ENCODE results near the gene PDPR. TPM values are rescaled to one million over a fixed set of nuclear protein-coding genes. Genes with fewer than 3 reads are reported as not detected.
"Not testable (repeated sequence)": the region's sequence is repeated elsewhere in the genome, so short reads cannot be mapped to it uniquely, and the experiment has no call there.

The PDPR gene
- total RNA-seq, 4 donors from 2014 or later = 22.6 to 41.9 (median 29.7) TPM

DNA sequence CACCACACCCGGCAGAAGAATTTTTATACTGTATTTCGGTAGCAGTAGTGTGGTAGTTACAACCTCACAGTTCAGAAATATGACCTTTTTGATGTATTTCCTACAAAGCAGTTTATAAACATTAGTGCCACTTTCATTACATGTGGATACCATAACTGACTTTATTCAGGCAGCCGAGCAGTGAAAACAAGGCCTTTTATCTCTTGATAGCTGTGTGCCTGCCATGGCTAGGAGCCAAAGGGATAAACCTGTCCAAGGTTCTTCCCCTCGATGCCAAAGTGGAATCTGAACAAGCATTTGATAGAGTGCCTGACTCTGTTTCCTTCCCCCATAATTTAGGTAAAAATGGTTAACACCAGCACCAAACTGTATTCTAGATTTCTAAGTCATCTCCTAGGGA lies 23.0 kb upstream of the PDPR start:
- DNase-seq = peak in 1 of 2 donors; percentile 5
- H3K27ac ChIP-seq; intact Hi-C loops (cut with DNase I); H3K36me3 ChIP-seq; H3K27me3 ChIP-seq; H3K9me3 ChIP-seq; H3K4me3 ChIP-seq (replicated peaks in 1 of 3); H3K4me1 ChIP-seq: not testable (repeated sequence)
- WGBS, 2 donors = 77 to 84% methylated on average over 3 of the region's 4 CpGs

GRCh38 chr16:70094096-70094495 lies 20.0 kb upstream of the PDPR start:
- 70 to 95% methylated on average over 1 of the region's 1 CpG for WGBS, 2 donors
- H3K36me3 ChIP-seq; H3K9me3 ChIP-seq; H3K4me1 ChIP-seq; H3K4me3 ChIP-seq (replicated peaks in 1 of 3); intact Hi-C loops (cut with DNase I); H3K27me3 ChIP-seq; H3K27ac ChIP-seq; DNase-seq: not testable (repeated sequence)

- DNase-seq; H3K4me3 ChIP-seq (replicated peaks in 1 of 3); H3K27me3 ChIP-seq; H3K27ac ChIP-seq; H3K4me1 ChIP-seq; H3K9me3 ChIP-seq; H3K36me3 ChIP-seq; intact Hi-C loops (cut with DNase I): not testable (repeated sequence)
- WGBS, 2 donors = 85 to 88% methylated on average over 14 to 15 of the region's 15 CpGs
Measured at GRCh38 chr16:70109583-70110279, 4.4 kb upstream of the PDPR start.

DNA sequence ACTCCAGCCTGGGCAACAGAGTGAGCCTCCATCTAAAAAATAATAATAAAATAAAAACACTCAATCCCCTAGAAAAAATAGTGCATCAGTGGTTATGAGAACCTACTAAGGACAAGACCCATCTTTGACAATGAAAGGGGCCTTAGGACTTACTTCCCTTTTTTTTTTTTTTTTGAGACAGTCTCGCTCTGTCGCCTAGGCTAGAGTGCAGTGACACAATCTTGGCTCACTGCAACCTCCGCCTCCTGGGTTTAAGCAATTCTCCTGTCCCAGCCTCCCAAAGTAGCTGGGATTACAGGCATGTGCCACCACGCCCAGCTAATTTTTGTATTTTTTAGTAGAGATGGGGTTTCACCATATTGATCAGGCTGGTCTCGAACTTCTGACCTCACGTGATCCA lies 2.0 kb upstream of the PDPR start:
- H3K4me1 ChIP-seq; H3K27me3 ChIP-seq; H3K36me3 ChIP-seq; DNase-seq; H3K27ac ChIP-seq; H3K4me3 ChIP-seq (replicated peaks in 1 of 3); H3K9me3 ChIP-seq; intact Hi-C loops (cut with DNase I): not testable (repeated sequence)
- 90 to 94% methylated on average over 6 of the region's 6 CpGs for WGBS, 2 donors

GRCh38 chr16:70113599-70113981 lies 542 bp upstream of the PDPR start:
- H3K9me3 ChIP-seq; H3K27me3 ChIP-seq; H3K36me3 ChIP-seq; intact Hi-C loops (cut with DNase I); DNase-seq: not testable (repeated sequence)
- peak overlapping the region in 1 of 3 donors; percentile 59 for H3K4me3 ChIP-seq (replicated peaks in 1 of 3)
- peaks cover 16 to 17% of the 10 kb centered on the region in 2 donors for H3K4me1 ChIP-seq
- H3K27ac ChIP-seq = peak overlapping the region; percentile 53 to 76 (median 68)
- 0% methylated on average over 1 of the region's 15 CpGs; no CpG with 5 or more reads in 1 of the 2 donors for WGBS, 2 donors

- H3K9me3 ChIP-seq; intact Hi-C loops (cut with DNase I); H3K4me3 ChIP-seq (replicated peaks in 1 of 3); H3K27me3 ChIP-seq: not testable (repeated sequence)
- H3K4me1 ChIP-seq = peaks cover 19 to 20% of the 10 kb centered on the region in 2 donors
- peak; percentile 57 to 60 for DNase-seq
- peaks cover 10 to 12% of the 10 kb centered on the region in 2 donors for H3K36me3 ChIP-seq
- H3K27ac ChIP-seq = peak overlapping the region in 2 of 3 donors; percentile 16 to 47
- 27 to 45% methylated on average over 6 of the region's 6 CpGs for WGBS, 2 donors
Measured at GRCh38 chr16:70118354-70118753, 4.2 kb downstream of the PDPR start.

DNA sequence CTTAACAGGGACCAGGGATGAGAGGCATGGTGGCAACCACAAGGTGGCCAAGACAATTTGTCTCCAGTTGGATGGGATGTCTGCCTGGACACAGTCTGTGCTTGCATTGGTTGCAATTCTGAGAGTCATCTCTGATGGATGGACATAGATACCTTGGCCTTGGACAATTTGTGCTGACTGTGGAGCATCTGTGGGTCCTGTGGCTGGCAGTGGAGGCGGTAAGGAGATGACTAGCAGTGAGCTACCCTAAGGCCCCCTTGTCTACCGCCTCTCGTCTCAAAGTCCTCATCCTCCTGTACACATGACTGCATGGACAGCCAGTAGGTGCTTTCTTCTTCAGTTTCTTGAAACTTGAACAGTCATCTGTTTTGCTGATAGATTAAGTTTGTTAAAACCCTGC lies 4.6 kb downstream of the PDPR start:
- Histone ChIP-seq H3K4me1 (peaks cover 19 to 20% of the 10 kb centered on the region in 2 donors), H3K36me3 (peaks cover 14% of the 10 kb centered on the region in 2 donors), H3K27ac (peak overlapping the region in 2 of 3 donors; percentile 16 to 47)
- DNase-seq; H3K27me3 ChIP-seq; H3K9me3 ChIP-seq; intact Hi-C loops (cut with DNase I); H3K4me3 ChIP-seq (replicated peaks in 1 of 3): not testable (repeated sequence)
- whole genome bisulfite sequencing, 2 donors = 80 to 100% methylated on average over 1 of the region's 3 CpGs

DNA sequence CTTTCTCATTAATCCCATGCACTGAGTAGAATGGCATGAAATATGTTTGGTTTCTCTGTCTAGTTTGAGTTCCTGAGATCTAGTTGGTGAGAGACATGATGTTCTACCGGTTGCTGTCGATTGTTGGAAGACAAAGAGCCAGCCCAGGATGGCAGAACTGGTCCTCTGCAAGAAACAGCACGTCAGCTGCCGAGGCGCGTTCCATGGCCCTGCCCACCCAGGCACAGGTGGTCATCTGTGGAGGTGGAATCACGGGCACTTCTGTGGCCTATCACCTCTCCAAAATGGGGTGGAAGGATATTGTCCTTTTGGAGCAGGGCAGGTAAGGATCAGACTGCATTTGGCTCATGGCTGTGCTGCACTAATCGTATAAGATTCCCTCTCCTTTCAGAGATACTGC lies 6.3 kb downstream of the PDPR start:
- H3K36me3 ChIP-seq = peaks cover 19% of the 10 kb centered on the region in 2 donors
- not testable (repeated sequence) for H3K27ac ChIP-seq, DNase-seq

DNA sequence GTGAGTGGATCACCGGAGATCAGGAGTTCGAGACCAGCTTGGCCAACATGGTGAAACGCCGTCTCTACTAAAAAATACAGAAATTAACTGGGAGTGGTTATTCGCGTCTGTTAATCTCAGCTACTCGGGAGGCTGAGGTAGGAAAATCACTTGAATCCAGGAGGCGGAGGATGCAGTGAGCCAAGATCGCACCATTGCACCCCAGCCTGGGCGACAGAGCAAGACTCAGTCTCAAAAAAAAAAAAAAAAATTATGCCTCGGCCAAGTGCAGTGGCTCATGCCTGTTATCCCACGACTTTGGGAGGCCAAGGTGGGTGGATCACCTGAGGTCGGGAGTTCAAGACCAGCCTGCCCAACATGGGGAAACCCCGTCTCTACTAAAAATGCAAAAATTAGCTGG lies 9.7 kb downstream of the PDPR start:
- H3K36me3 ChIP-seq = peaks cover 37 to 43% of the 10 kb centered on the region in 2 donors
- H3K4me1 ChIP-seq; H3K27ac ChIP-seq; DNase-seq; intact Hi-C loops (cut with DNase I); H3K4me3 ChIP-seq (replicated peaks in 1 of 3); H3K9me3 ChIP-seq; H3K27me3 ChIP-seq: not testable (repeated sequence)
- WGBS, 2 donors = 89 to 92% methylated on average over 14 of the region's 14 CpGs

More for the DNA sequence above, 6.3 kb downstream of the PDPR start:
- 94 to 100% methylated on average over 8 of the region's 8 CpGs for WGBS, 2 donors
- H3K4me3 ChIP-seq (replicated peaks in 1 of 3); H3K9me3 ChIP-seq; H3K27me3 ChIP-seq; intact Hi-C loops (cut with DNase I): not testable (repeated sequence)
- peaks cover 13 to 16% of the 10 kb centered on the region in 2 donors for H3K4me1 ChIP-seq

GRCh38 chr16:70126226-70126625 lies 12.1 kb downstream of the PDPR start:
- peaks cover 56 to 63% of the 10 kb centered on the region in 2 donors for H3K36me3 ChIP-seq
- H3K4me1 ChIP-seq; H3K27ac ChIP-seq; intact Hi-C loops (cut with DNase I); DNase-seq; H3K9me3 ChIP-seq; H3K27me3 ChIP-seq; H3K4me3 ChIP-seq (replicated peaks in 1 of 3): not testable (repeated sequence)
- 91 to 98% methylated on average over 11 of the region's 11 CpGs for WGBS, 2 donors

- H3K9me3 ChIP-seq; H3K4me3 ChIP-seq (replicated peaks in 1 of 3); DNase-seq; H3K27ac ChIP-seq; H3K27me3 ChIP-seq; H3K4me1 ChIP-seq; intact Hi-C loops (cut with DNase I): not testable (repeated sequence)
- peaks cover 58 to 64% of the 10 kb centered on the region in 2 donors for H3K36me3 ChIP-seq
- WGBS, 2 donors = 75 to 91% methylated on average over 5 of the region's 5 CpGs
Measured at GRCh38 chr16:70127706-70128105, 13.6 kb downstream of the PDPR start.

DNA sequence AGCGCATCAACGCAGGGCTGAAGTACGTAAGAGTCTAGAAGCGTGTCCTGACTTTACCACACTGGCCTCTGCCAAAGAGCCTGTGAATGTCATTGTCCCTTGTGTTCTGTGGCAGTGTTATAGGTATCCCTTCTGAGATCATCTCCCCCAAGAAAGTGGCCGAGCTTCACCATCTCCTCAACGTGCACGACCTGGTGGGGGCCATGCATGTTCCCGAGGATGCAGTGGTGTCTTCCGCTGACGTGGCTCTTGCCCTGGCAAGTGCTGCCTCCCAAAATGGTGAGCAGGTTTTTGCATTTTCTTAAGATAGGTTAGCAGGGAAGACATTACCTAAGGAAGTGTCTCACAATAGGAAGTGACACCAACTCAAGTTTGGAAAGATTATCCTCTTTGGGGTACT lies 14.7 kb downstream of the PDPR start:
- intact Hi-C loops (cut with DNase I); H3K27me3 ChIP-seq; DNase-seq; H3K4me3 ChIP-seq (replicated peaks in 1 of 3); H3K4me1 ChIP-seq; H3K27ac ChIP-seq; H3K9me3 ChIP-seq: not testable (repeated sequence)
- H3K36me3 ChIP-seq = peaks cover 61 to 70% of the 10 kb centered on the region in 2 donors
- 98% methylated on average over 6 to 9 of the region's 10 CpGs for WGBS, 2 donors

DNA sequence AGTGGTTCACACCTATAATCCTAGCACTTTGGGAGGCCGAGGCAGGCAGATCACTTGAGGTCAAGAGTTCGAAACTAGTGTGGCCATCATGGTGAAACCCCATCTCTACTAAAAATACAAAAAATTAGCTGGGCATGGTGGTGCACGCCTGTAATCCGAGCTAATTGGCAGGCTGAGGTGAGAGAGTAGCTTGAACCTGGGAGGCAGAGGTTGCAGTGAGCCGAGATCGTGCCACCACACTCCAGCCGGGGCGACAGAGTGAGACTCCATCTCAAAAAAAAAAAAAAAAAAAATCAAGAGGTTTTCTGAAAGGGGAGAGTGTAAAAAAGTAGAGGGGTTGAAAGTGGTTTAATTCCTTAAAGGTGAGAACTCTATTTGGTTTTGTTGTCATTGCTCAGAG lies 21.7 kb downstream of the PDPR start:
- H3K4me3 ChIP-seq (replicated peaks in 1 of 3); intact Hi-C loops (cut with DNase I); H3K27me3 ChIP-seq; H3K9me3 ChIP-seq; H3K27ac ChIP-seq; DNase-seq; H3K4me1 ChIP-seq: not testable (repeated sequence)
- peaks cover 51 to 63% of the 10 kb centered on the region in 2 donors for H3K36me3 ChIP-seq
- 96 to 97% methylated on average over 8 of the region's 8 CpGs for WGBS, 2 donors

Data from thyroid gland (tissue), 4 donors.